ENCODE measurements around the gene KRTAP12-3. TPM values are rescaled to one million over a fixed set of nuclear protein-coding genes. Genes with fewer than 3 reads are reported as not detected.

The KRTAP12-3 gene
- total RNA-seq, 3 donors from 2014 or later: not detected

- intact Hi-C loops (cut with DNase I; ENCODE audit: low total_unique reads): no loop called here
- no peak for DNase-seq (ENCODE audit: low spot score in 2 of 2)
- Histone ChIP-seq H3K4me3 (no peak overlapping the region), H3K36me3 (no peaks in the 10 kb centered on the region), H3K27ac (no peak overlapping the region), H3K9me3 (no peaks in the 10 kb centered on the region), H3K27me3 (no peaks in the 10 kb centered on the region), H3K4me1 (no peaks in the 10 kb centered on the region)
- TF ChIP-seq POLR2A (IDR thresholded peaks at IDR 0.05) (no peak), POLR2AphosphoS5 (IDR thresholded peaks at IDR 0.05) (no peak), CTCF (IDR thresholded peaks at IDR 0.05) (no peak)
These were observed 7.0 kb downstream of the KRTAP12-3 start for GRCh38 chr21:44664691-44665090.

- Histone ChIP-seq H3K4me3 (no peak within 1 kb of the TSS), H3K36me3 (no peaks in the 10 kb centered on the region), H3K9me3 (peaks cover 9 to 15% of the 10 kb centered on the region in 2 donors), H3K27me3 (no peaks in the 10 kb centered on the region), H3K4me1 (no peaks in the 10 kb centered on the region), H3K27ac (no peak within 1 kb of the TSS)
- TF ChIP-seq CTCF (IDR thresholded peaks at IDR 0.05) (no peak), POLR2AphosphoS5 (IDR thresholded peaks at IDR 0.05) (no peak), POLR2A (IDR thresholded peaks at IDR 0.05) (no peak)
- DNase-seq (ENCODE audit: low spot score in 2 of 2): no peak
- intact Hi-C loops (cut with DNase I; ENCODE audit: low total_unique reads): no loop called here
These were observed 8.9 kb downstream of the KRTAP12-3 start, which contains the start of gene KRTAP12-2 for GRCh38 chr21:44666401-44667320. Gene KRTAP12-2, minus strand, starts transcription at chr21:44666927. Its CDS starts 41 bp downstream, at chr21:44666886.

- intact Hi-C loops (cut with DNase I; ENCODE audit: low total_unique reads): no loop called here
- Histone ChIP-seq H3K4me1 (no peaks in the 10 kb centered on the region), H3K9me3 (peaks cover 15 to 23% of the 10 kb centered on the region in 2 donors), H3K4me3 (no peak overlapping the region), H3K27ac (no peak overlapping the region), H3K36me3 (no peaks in the 10 kb centered on the region), H3K27me3 (no peaks in the 10 kb centered on the region)
- no peak for DNase-seq (ENCODE audit: low spot score in 2 of 2)
- TF ChIP-seq POLR2AphosphoS5 (IDR thresholded peaks at IDR 0.05) (no peak), POLR2A (IDR thresholded peaks at IDR 0.05) (no peak), CTCF (IDR thresholded peaks at IDR 0.05) (no peak)
These were observed 9.9 kb downstream of the KRTAP12-3 start for GRCh38 chr21:44667612-44668011.

- no peak for DNase-seq (ENCODE audit: low spot score in 2 of 2)
- H3K9me3 ChIP-seq: peaks cover 18 to 31% of the 10 kb centered on the region in 2 donors
- no peaks in the 10 kb centered on the region for H3K4me1 ChIP-seq
- TF ChIP-seq CTCF (IDR thresholded peaks at IDR 0.05) (no peak), POLR2AphosphoS5 (IDR thresholded peaks at IDR 0.05) (no peak), POLR2A (IDR thresholded peaks at IDR 0.05) (no peak)
- H3K27me3 ChIP-seq: no peaks in the 10 kb centered on the region
- no peaks in the 10 kb centered on the region for H3K36me3 ChIP-seq
- no peak overlapping the region for H3K27ac ChIP-seq
- intact Hi-C loops (cut with DNase I; ENCODE audit: low total_unique reads): loop anchor here (10.0 kb wide), 1 partner anchor 146 kb away; no protein-coding TSS in a partner anchor
- H3K4me3 ChIP-seq: no peak overlapping the region
These were observed 13.1 kb downstream of the KRTAP12-3 start for GRCh38 chr21:44670642-44671432.

Data from breast epithelium (tissue), 4 donors.